NCI-H82 treated with DMSO at 0.1 percent for 48 hours (cell line): ENCODE measurements around the gene TM4SF5.
"Not testable (repeated sequence)": the region's sequence is repeated elsewhere in the genome, so short reads cannot be mapped to it uniquely, and the experiment has no call there.

Experiments
- DNase-seq: peaks from one replicate; lab custom pipeline; 2025; ENCODE audit not compliant: unreplicated experiment; lab: John Stamatoyannopoulos, UW

TM4SF5 gene

DNA sequence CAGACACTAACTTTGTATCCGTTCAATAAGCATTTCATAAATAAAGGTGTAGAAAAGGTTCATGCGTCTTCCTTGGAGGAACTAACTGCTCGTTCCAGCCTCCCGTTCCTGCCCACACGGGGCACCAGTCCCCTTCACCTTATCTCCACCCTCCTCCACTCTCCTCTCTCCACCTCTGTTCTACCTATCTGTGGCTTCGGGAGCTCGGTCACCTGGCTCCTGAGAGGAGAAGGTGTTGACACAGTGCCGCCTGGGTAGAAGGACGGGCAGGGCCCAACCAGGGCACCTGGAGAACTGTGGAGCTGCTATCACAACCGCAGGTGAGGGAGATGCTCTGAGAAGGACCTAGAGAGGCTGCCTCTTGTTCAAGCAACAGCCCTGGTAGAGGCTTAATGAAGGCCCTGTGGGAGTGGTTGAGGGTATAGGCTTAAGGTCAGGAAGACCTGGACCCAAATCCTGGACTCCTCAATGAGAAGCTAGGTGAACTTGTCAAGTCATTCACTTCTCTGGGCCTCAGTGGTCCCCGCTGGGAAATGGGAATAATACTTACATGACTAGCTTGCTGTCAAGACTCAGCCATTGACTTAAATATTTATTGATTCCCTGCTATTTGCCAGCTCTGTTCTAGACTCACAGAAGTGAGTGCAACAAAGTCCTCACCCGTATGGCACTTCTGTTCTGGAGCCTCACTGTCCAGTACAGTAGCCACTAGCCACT lies 51.8 kb downstream of the TM4SF5 start:
- DNase-seq: no peak

DNA sequence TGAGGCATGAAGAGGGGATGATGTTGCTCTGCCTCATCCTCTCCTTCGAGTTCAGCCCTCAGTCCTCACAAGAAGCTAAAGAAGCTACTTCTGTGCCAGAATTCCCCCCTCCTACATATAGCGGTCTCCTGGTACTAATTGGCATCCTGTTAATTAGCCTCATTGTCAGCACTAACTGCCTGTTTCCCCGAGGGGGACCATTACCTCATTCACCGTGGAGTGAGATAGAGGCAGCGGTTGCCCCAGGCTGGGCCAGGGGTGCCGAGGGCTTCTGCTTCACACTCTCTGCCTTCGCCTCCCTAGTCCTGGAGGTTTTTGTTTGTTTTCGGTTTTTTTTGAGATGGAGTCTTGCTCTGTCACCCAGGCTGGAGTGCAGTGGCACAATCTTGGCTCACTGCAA lies 55.7 kb downstream of the TM4SF5 start:
- DNase-seq: no peak

DNA sequence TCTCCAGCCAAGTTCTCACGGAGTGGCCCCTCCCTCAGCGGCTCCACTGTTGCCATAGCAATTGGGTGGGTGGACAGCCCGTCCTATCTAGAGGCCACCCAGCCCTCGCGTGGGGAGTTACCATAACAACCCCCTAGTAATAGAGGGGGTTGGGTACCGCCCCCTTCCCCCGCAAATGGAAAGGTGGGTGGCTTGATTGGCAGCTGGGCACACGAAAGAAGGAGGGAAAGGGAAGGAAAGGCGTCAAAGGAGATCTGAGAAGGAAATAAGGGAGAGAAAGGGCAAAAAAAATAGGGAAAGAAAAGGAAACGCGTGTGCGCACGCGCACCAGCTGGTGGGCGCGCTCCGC lies 61.1 kb downstream of the TM4SF5 start:
- DNase-seq: not testable (repeated sequence)
